CD14-positive monocyte (primary cell): ENCODE results near the gene TMEM120B. TPM values are rescaled to one million over a fixed set of nuclear protein-coding genes. Genes with fewer than 3 reads are reported as not detected.
A peak's percentile ranks its signal among the peaks of the same experiment; 100 is the strongest.

Experiments
- DNase-seq, 3 donors: peaks; one replicate each; pipeline ENCODE4 v3.0.0-alpha.2; 2011 to 2022
- H2AFZ ChIP-seq: 2 replicates; pipeline ENCODE4 v1.6.0; 2012; ENCODE audit warnings: mild to moderate bottlenecking, low read depth, low read length, inconsistent platforms; ENCODE audit not compliant: insufficient read depth, poor library complexity, severe bottlenecking
- H3K27ac ChIP-seq, 2 donors: 1 replicate in 1 of 2; 2 replicates in 1 of 2; pipeline ENCODE4 v1.5.1; 2012 to 2013; ENCODE audit warnings: low read length in 2 of 2, control low read depth in 1 of 2, inconsistent platforms in 1 of 2, low read depth in 1 of 2, mild to moderate bottlenecking in 1 of 2
- H3K27me3 ChIP-seq, 2 donors: one replicate each; pipeline versions ENCODE4 v1.6.0 to v1.6.1; 2011 to 2013; ENCODE audit warnings: low read length in 2 of 2; ENCODE audit not compliant: control insufficient read depth in 2 of 2, insufficient read depth in 2 of 2
- H3K36me3 ChIP-seq, 2 donors: replicated peaks in 1 of 2; 1 replicate in 1 of 2; 2 replicates in 1 of 2; pipeline versions ENCODE4 v1.5.1 to v1.6.1; 2012 to 2013; ENCODE audit warnings: low read length in 2 of 2, control low read depth in 1 of 2, inconsistent platforms in 1 of 2, mild to moderate bottlenecking in 1 of 2; ENCODE audit not compliant: insufficient read depth in 2 of 2, control insufficient read depth in 1 of 2
- H3K4me1 ChIP-seq, 2 donors: 1 replicate in 1 of 2; 2 replicates in 1 of 2; pipeline versions ENCODE4 v1.5.1 to v1.6.1; 2012 to 2013; ENCODE audit warnings: low read length in 2 of 2, control low read depth in 1 of 2, inconsistent platforms in 1 of 2, mild to moderate bottlenecking in 1 of 2, moderate library complexity in 1 of 2; ENCODE audit not compliant: insufficient read depth in 2 of 2, control insufficient read depth in 1 of 2
- H3K4me2 ChIP-seq: replicated peaks from 2 replicates; pipeline ENCODE3; 2012; ENCODE audit warnings: low read length, moderate library complexity, mild to moderate bottlenecking; ENCODE audit not compliant: poor library complexity, severe bottlenecking; ENCODE audit errors: extremely low read depth
- H3K4me3 ChIP-seq, 3 experiments: fragments of 200-600 bp in 1 of 3; sonication (generic) in 1 of 3; replicated peaks in 1 of 3; 1 replicate in 2 of 3; 2 replicates in 1 of 3; pipeline ENCODE4 v1.5.1; 2011 to 2013; ENCODE audit warnings: low read length in 3 of 3, mild to moderate bottlenecking in 3 of 3, control low read depth in 2 of 3, low read depth in 2 of 3, inconsistent platforms in 1 of 3, moderate library complexity in 1 of 3
- H3K79me2 ChIP-seq: 2 replicates; pipeline ENCODE4 v1.6.0; 2012; ENCODE audit warnings: mild to moderate bottlenecking, control low read depth, inconsistent platforms, low read length, moderate library complexity; ENCODE audit not compliant: insufficient read depth
- H3K9ac ChIP-seq: 2 replicates; pipeline ENCODE4 v1.6.0; 2017; ENCODE audit warnings: low read length, mild to moderate bottlenecking; ENCODE audit not compliant: insufficient read depth, poor library complexity, severe bottlenecking
- H3K9me3 ChIP-seq, 2 donors: replicated peaks in 1 of 2; 1 replicate in 1 of 2; 2 replicates in 1 of 2; pipeline versions ENCODE4 v1.5.1 to v1.6.1; 2012 to 2013; ENCODE audit warnings: low read length in 2 of 2, control low read depth in 1 of 2; ENCODE audit not compliant: control insufficient read depth in 1 of 2, insufficient read depth in 1 of 2
- H4K20me1 ChIP-seq: 2 replicates; pipeline ENCODE4 v1.6.0; 2012; ENCODE audit warnings: mild to moderate bottlenecking, low read length, control low read depth, moderate library complexity; ENCODE audit not compliant: insufficient read depth
- H3K27ac Mint-ChIP-seq, 7 donors: one replicate each; pipeline ENCODE4 v1.8.0; 2020; ENCODE audit warnings: mild to moderate bottlenecking in 7 of 7, mixed read lengths in 7 of 7, moderate library complexity in 6 of 7, inconsistent platforms in 2 of 7
- H3K27me3 Mint-ChIP-seq, 3 donors: one replicate each; pipeline ENCODE4 v1.8.0; 2021 to 2022; ENCODE audit warnings: low read depth in 3 of 3, mild to moderate bottlenecking in 3 of 3, mixed read lengths in 3 of 3, moderate library complexity in 3 of 3, inconsistent platforms in 1 of 3
- H3K36me3 Mint-ChIP-seq, 2 donors: one replicate each; pipeline ENCODE4 v1.8.0; 2020; ENCODE audit warnings: mixed read lengths in 2 of 2, inconsistent platforms in 1 of 2, mild to moderate bottlenecking in 1 of 2
- H3K4me1 Mint-ChIP-seq: one replicate; pipeline ENCODE4 v1.8.0; 2020; ENCODE audit warnings: mild to moderate bottlenecking, mixed read lengths
- H3K4me3 Mint-ChIP-seq, 2 donors: one replicate each; pipeline ENCODE4 v1.8.0; 2020; ENCODE audit warnings: mild to moderate bottlenecking in 2 of 2, mixed read lengths in 2 of 2, moderate library complexity in 1 of 2
- H3K9me3 Mint-ChIP-seq, 7 donors: one replicate each; pipeline ENCODE4 v1.8.0; 2020 to 2022; ENCODE audit warnings: mixed read lengths in 7 of 7, mild to moderate bottlenecking in 6 of 7, moderate library complexity in 6 of 7, inconsistent platforms in 2 of 7
- WGBS: methylation state at CpG from one replicate; pipeline ENCODE4 v1.1.5; 2013; ENCODE audit warnings: missing lambda C conversion rate; ENCODE audit not compliant: insufficient coverage; 5-methylcytosine and 5-hydroxymethylcytosine counted together
- intact Hi-C, 2 donors: fragments of 100-400 bp; cut with micrococcal nuclease; formaldehyde crosslinking; loops; one replicate each; pipeline versions ENCODE4 v1.15.0 to v1.15.1; 2023
- polyA plus RNA-seq, 3 donors: library from polyadenylated mRNA; depleted of rRNA in 1 of 3; unstranded in 2 of 3; stranded (reverse) in 1 of 3; fragments of 300-500 nt in 2 of 3; fragments of >200 nt in 1 of 3; fragmentation: Illumina TruSeq in 2 of 3; gene quantifications; 1 replicate in 2 of 3; 2 replicates in 1 of 3; pipeline ENCODE4 v1.2.3, GENCODE V29; 2012 to 2021
- TF ChIP-seq, protein P1 (sequence below): fragments of 200-600 bp; IDR thresholded peaks from one replicate; pipeline ENCODE4 v1.8.0; 2022; ENCODE audit warnings: antibody characterized with exemption, mild to moderate bottlenecking

Gene TMEM120B
- polyA plus RNA-seq, 3 donors: 0.65 to 2.4 (median 1.1) TPM

DNA sequence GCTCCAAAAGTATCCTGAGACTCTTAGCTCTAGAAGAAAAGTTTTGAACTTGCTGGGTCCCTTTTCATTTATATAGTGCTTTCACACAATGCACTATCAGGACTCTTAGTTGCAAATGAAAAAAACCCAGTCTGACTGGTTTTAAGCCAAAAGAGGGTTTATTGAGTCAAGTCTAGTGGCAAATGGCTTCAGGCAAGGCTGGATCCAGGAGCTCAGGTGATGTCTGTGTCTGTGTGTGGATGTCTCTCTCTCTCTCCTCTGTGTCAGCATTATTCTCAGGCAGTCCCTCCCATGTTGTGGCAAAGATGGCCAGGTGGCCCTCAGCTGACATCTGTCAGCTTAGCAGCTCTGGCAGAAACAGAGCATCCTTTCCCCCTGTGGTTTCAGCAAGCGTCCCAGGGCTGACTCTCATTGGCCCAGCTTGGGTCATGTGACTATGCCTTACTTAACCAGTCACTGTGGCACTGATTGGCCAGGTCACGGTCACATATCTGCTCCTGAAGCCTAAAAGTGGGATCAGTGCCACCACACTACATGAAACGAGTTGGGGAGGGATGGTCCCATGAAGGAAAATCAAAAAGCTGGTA is 6.2 kb downstream of the TMEM120B start:
- no peak overlapping the region for H3K4me3 Mint-ChIP-seq
- Histone ChIP-seq H3K79me2 (no peaks in the 10 kb centered on the region), H3K4me2 (no peak overlapping the region), H3K9me3 (no peaks in the 10 kb centered on the region), H3K4me1 (peaks cover under 1 to 2% of the 10 kb centered on the region in 2 donors), H4K20me1 (no peaks in the 10 kb centered on the region), H3K27ac (no peak overlapping the region), H2AFZ (no peak overlapping the region), H3K27me3 (no peaks in the 10 kb centered on the region), H3K36me3 (no peaks in the 10 kb centered on the region), H3K4me3 (no peak overlapping the region), H3K9ac (no peak overlapping the region)
- H3K27ac Mint-ChIP-seq: peak overlapping the region in 1 of 7 donors; percentile 35
- TF ChIP-seq, protein P1, sequence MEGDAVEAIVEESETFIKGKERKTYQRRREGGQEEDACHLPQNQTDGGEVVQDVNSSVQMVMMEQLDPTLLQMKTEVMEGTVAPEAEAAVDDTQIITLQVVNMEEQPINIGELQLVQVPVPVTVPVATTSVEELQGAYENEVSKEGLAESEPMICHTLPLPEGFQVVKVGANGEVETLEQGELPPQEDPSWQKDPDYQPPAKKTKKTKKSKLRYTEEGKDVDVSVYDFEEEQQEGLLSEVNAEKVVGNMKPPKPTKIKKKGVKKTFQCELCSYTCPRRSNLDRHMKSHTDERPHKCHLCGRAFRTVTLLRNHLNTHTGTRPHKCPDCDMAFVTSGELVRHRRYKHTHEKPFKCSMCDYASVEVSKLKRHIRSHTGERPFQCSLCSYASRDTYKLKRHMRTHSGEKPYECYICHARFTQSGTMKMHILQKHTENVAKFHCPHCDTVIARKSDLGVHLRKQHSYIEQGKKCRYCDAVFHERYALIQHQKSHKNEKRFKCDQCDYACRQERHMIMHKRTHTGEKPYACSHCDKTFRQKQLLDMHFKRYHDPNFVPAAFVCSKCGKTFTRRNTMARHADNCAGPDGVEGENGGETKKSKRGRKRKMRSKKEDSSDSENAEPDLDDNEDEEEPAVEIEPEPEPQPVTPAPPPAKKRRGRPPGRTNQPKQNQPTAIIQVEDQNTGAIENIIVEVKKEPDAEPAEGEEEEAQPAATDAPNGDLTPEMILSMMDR: no peak
- no peaks in the 10 kb centered on the region for H3K36me3 Mint-ChIP-seq
- intact Hi-C loops: loop anchor here in 1 of 2 donors (10.0 kb wide), 1 partner anchor 166 kb away; the partner anchor contains the start of gene PSMD9
- DNase-seq: no peak
- H3K27me3 Mint-ChIP-seq: peaks cover 0 to 2% (median under 1%) of the 10 kb centered on the region in 3 donors
- peaks cover 0 to 3% (median 0%) of the 10 kb centered on the region in 7 donors for H3K9me3 Mint-ChIP-seq
- H3K4me1 Mint-ChIP-seq: peaks cover 10% of the 10 kb centered on the region
- whole genome bisulfite sequencing: 85% methylated on average over 3 of the region's 3 CpGs

DNA sequence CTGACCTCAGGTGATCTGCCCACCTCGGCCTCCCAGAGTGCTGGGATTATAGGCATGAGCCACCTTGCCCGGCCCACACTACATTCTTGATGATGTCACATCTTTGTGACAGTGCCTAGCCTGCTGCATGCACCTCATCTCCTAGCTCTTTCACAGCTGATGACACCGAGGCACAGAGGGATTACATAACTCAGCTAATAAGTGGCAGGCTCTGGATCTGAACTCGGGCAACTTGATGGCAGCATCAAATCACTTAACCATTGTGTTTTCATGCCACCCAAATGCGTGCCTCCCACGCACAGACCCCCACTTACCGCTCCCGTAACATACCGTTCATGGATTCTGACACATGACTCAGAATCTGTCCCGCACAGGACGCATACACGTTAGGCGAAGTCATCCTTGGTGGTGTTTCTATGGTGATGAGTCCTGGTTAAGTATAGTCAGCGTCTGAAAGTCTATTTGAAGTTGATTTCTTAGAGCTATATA is 7.4 kb downstream of the TMEM120B start:
- no peaks in the 10 kb centered on the region for H4K20me1 ChIP-seq
- intact Hi-C loops: loop anchor here in 1 of 2 donors (10.0 kb wide), 1 partner anchor 165 kb away; the partner anchor contains the start of gene PSMD9
- H3K27ac Mint-ChIP-seq: peak overlapping the region in 1 of 7 donors; percentile 18
- peaks cover 6% of the 10 kb centered on the region for H3K4me1 Mint-ChIP-seq
- no peak overlapping the region for H3K4me3 Mint-ChIP-seq
- no peak overlapping the region for H3K9ac ChIP-seq
- no peaks in the 10 kb centered on the region for H3K9me3 ChIP-seq
- H3K4me1 ChIP-seq: no peaks in the 10 kb centered on the region
- no peaks in the 10 kb centered on the region for H3K36me3 ChIP-seq
- no peaks in the 10 kb centered on the region for H3K36me3 Mint-ChIP-seq
- no peaks in the 10 kb centered on the region for H3K27me3 Mint-ChIP-seq
- H3K9me3 Mint-ChIP-seq: peaks cover 0 to 3% (median 0%) of the 10 kb centered on the region in 7 donors
- TF ChIP-seq, protein P1: no peak
- H3K4me3 ChIP-seq: no peak overlapping the region
- 83% methylated on average over 11 of the region's 14 CpGs for WGBS
- H3K4me2 ChIP-seq: no peak overlapping the region
- no peaks in the 10 kb centered on the region for H3K79me2 ChIP-seq
- no peak for DNase-seq
- H2AFZ ChIP-seq: no peak overlapping the region
- no peaks in the 10 kb centered on the region for H3K27me3 ChIP-seq
- H3K27ac ChIP-seq: no peak overlapping the region
